Right lobe of liver (tissue), 6 donors: ENCODE measurements around the gene PTH1R. TPM values are rescaled to one million over a fixed set of nuclear protein-coding genes. Genes with fewer than 3 reads are reported as not detected.
A peak's percentile ranks its signal among the peaks of the same experiment; 100 is the strongest.

Source experiments
- ATAC-seq, 4 donors: fragments of 200-7000 bp; cut with Tn5 transposase; one replicate each; pipeline ENCODE4 v1.9.1; 2020; ENCODE audit warnings: mild to moderate bottlenecking in 4 of 4, moderate library complexity in 4 of 4
- DNase-seq, 3 donors: peaks; one replicate each; pipeline ENCODE4 v3.0.0-alpha.2; 2020
- H3K27ac ChIP-seq, 3 donors: fragments of 200-600 bp; one replicate each; pipeline ENCODE4 v1.8.0; 2022
- H3K27me3 ChIP-seq, 2 donors: fragments of 200-600 bp; one replicate each; pipeline ENCODE4 v1.8.0; 2022
- H3K36me3 ChIP-seq, 4 donors: fragments of 200-600 bp; sonication (generic) in 1 of 4; one replicate each; pipeline versions ENCODE4 v1.5.1 to v1.8.0; 2017 to 2022; ENCODE audit warnings: control low read depth in 1 of 4
- H3K4me1 ChIP-seq, 4 donors: fragments of 200-600 bp; sonication (generic) in 1 of 4; one replicate each; pipeline versions ENCODE4 v1.5.1 to v1.8.0; 2017 to 2022; ENCODE audit warnings: control low read depth in 1 of 4
- H3K4me3 ChIP-seq, 3 donors: fragments of 200-600 bp; one replicate each; pipeline ENCODE4 v1.8.0; 2022
- H3K9me3 ChIP-seq, 4 donors: fragments of 200-600 bp; sonication (generic) in 1 of 4; one replicate each; pipeline versions ENCODE4 v1.5.1 to v1.8.0; 2017 to 2022; ENCODE audit warnings: control low read depth in 1 of 4
- POLR2A ChIP-seq: fragments of 450-650 bp; IDR thresholded peaks from one replicate; pipeline ENCODE4 v1.6.1; 2017; ENCODE audit warnings: antibody characterized with exemption, mild to moderate bottlenecking
- WGBS: methylation state at CpG from one replicate; pipeline ENCODE4 v1.1.6; 2018; ENCODE audit warnings: low coverage, low lambda C conversion rate; ENCODE audit not compliant: insufficient coverage; ENCODE audit errors: missing lambda C conversion rate; 5-methylcytosine and 5-hydroxymethylcytosine counted together
- intact Hi-C, 2 donors: fragments of 100-400 bp; cut with DNase I; formaldehyde crosslinking; loops; one replicate each; pipeline versions ENCODE4 v1.11.2 to v1.14.1; 2022
- total RNA-seq, 6 experiments: library from RNA; depleted of rRNA in 2 of 6; stranded (reverse); fragments of >200 nt in 2 of 6; fragmentation: NEBNext Ultra II Directional in 3 of 6; extraction: Animal tissue kit (Norgen Biotek cat#: 25700) in 3 of 6; gene quantifications; one replicate each; pipeline versions ENCODE4 v1.1.0 to v1.2.4, GENCODE V29; 2016 to 2023
- TF ChIP-seq, protein P1 (sequence below), 4 donors: fragments of 200-600 bp in 3 of 4; fragments of 450-650 bp in 1 of 4; IDR thresholded peaks; one replicate each; pipeline versions ENCODE4 v1.5.1 to v1.8.0; 2016 to 2022; ENCODE audit warnings: antibody characterized with exemption in 4 of 4, mild to moderate bottlenecking in 2 of 4
- donor health status: DM: no; HTN: yes; CAD: no.
- donor health status: DM: no; HTN: no; CAD: no.
- donor health status: DM: no; HTN: no; CAD: no.
- donor health status: DM: no; HTN: yes; CAD: no.
- donor health status: DM: no; HTN: yes; CAD: no.

Gene PTH1R
- total RNA-seq, 6 experiments from 2014 or later = 6.1 to 32.5 (median 16.0) TPM

DNA sequence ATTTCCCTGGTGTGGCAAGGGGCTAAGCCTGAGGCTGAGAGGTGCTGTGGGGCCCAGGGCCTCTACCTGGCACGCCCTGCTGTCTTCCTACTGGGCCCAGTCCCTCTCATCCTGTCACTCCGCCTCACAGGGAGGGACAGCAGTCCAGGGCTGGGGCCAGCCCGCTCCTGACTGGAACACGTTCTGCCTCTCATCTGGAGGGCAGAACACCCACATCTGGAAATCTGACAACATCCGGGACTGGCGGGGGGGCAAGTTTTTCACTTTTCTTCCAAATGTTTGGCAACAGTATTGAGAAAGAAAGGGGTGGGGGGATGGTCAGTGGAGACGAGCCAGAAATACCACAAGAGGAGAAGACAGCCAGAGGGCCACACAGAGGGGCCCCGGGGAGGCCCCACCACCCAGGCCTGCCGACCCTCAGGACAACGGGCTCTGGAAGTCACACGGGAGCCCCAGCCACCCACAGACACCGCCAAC, 12.5 kb upstream of the PTH1R start:
- Histone ChIP-seq H3K4me1 (peaks cover 0 to 29% (median 17%) of the 10 kb centered on the region in 4 donors), H3K27me3 (no peaks in the 10 kb centered on the region), H3K27ac (no peak overlapping the region), H3K4me3 (no peak overlapping the region), H3K9me3 (no peaks in the 10 kb centered on the region), H3K36me3 (no peaks in the 10 kb centered on the region)
- peak in 2 of 3 donors; percentile 23 to 45 for DNase-seq
- WGBS = 43% methylated on average over 6 of the region's 12 CpGs
- intact Hi-C loops = no loop called here
- TF ChIP-seq, protein P1, sequence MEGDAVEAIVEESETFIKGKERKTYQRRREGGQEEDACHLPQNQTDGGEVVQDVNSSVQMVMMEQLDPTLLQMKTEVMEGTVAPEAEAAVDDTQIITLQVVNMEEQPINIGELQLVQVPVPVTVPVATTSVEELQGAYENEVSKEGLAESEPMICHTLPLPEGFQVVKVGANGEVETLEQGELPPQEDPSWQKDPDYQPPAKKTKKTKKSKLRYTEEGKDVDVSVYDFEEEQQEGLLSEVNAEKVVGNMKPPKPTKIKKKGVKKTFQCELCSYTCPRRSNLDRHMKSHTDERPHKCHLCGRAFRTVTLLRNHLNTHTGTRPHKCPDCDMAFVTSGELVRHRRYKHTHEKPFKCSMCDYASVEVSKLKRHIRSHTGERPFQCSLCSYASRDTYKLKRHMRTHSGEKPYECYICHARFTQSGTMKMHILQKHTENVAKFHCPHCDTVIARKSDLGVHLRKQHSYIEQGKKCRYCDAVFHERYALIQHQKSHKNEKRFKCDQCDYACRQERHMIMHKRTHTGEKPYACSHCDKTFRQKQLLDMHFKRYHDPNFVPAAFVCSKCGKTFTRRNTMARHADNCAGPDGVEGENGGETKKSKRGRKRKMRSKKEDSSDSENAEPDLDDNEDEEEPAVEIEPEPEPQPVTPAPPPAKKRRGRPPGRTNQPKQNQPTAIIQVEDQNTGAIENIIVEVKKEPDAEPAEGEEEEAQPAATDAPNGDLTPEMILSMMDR (IDR thresholded peaks at IDR 0.05) = no peak
- TF ChIP-seq POLR2A = no peak
- ATAC-seq = no peak

DNA sequence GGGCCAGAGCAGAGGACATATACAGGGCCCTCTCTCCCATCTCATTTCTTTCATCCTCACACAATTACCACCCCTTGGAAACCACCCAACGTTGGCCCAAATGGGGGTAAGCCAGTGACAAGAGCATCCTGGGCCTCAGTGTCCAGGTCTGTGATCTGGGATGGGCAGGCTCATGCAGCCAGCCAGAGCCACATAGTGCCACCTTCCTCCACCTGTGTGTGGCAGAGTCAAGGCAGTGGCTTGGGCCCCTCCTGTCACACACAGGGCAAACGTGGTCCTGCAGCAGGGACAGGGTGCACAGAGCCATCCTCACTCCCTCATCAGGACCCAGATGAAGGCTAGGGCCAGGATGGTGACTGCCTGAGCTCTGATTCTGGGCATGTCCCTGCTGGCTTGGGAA, 12.0 kb upstream of the PTH1R start:
- TF ChIP-seq POLR2A = no peak
- TF ChIP-seq, protein P1 (IDR thresholded peaks at IDR 0.05) = no peak
- Histone ChIP-seq H3K9me3 (no peaks in the 10 kb centered on the region), H3K4me3 (no peak overlapping the region), H3K27me3 (no peaks in the 10 kb centered on the region), H3K36me3 (no peaks in the 10 kb centered on the region), H3K4me1 (peaks cover 0 to 29% (median 17%) of the 10 kb centered on the region in 4 donors), H3K27ac (no peak overlapping the region)
- intact Hi-C loops = no loop called here
- WGBS = no CpG with 5 or more reads among the region's 2 CpGs
- DNase-seq (peak in 1 of 3 donors; percentile 48), ATAC-seq (no peak)

DNA sequence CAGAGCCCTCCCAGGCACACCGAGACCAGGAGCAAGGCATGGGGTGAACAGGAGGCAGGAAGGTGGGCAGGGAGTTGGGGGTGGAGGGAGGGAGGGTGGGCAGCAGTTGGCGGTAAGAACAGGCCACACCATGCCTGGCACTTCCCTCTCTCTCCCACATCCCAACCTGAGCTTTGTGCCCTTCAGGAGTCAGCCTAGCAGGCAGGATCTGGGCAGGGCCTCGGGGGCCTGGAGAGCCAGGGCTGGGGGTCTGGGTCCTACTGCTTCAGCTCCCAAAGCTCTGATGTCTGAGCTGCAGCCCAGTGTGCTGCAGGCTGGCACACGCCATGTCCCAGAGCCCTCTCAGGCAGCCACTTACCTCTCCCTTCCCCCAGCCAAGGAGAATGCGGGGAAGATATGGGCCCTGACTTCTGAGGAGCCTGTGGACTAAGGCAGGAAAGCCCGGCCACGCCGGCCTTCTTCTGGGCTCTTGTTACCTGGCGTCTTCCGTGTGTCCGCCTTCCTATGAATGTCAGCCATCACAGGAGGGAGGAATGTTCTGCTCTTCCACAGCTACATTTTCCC, 11.4 kb upstream of the PTH1R start:
- H3K27ac ChIP-seq = no peak overlapping the region
- no peak overlapping the region for H3K4me3 ChIP-seq
- no peaks in the 10 kb centered on the region for H3K27me3 ChIP-seq
- no peaks in the 10 kb centered on the region for H3K9me3 ChIP-seq
- H3K4me1 ChIP-seq = peaks cover 0 to 29% (median 17%) of the 10 kb centered on the region in 4 donors
- DNase-seq = peak in 1 of 3 donors; percentile 37
- no peak for ATAC-seq
- 87% methylated on average over 3 of the region's 11 CpGs for WGBS
- TF ChIP-seq, protein P1 (IDR thresholded peaks at IDR 0.05) = no peak
- no peak for TF ChIP-seq POLR2A
- H3K36me3 ChIP-seq = no peaks in the 10 kb centered on the region
- intact Hi-C loops = no loop called here

DNA sequence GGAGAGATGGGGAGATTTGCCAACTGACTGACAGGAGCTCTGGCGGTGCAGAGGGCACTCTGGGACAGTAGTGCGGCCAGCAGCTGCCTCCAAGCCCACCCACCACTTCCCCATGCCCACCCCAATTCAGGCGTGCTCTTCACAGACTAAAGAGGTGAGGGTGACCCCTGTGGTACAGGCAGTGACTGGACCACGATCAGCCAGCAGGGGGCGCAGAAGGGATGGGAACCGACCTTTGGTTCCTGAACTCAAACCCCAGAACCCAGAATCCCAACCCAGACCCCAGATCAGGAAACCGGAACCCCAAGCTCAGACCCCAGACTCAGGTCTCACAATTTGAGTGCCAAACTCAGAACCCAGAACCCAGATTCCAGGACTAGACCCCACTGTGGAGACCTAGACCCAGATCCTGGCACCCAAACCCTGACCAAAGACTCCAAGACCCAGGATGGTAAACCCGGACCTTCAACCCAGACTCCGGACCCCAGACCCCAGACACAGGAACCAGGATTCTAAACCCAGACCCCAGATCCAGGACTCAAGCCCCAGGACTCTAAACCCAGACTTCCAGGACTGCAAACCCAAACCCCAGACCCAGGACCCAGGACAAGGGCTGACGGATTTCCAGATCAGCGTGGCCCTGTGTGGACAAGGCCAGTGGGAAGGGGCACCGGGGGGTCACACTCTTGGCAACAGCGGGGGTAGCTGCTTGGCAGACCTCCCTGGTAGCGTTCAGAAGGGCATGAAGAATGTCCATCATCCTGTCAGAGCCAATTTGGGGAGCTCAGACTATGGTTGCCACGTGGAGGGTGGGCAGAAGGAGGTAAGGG, 10.6 kb upstream of the PTH1R start:
- ATAC-seq (peak; percentile 47 to 66 (median 62)), DNase-seq (peak; percentile 84 to 86 (median 85))
- H3K4me3 ChIP-seq = no peak overlapping the region
- no peaks in the 10 kb centered on the region for H3K36me3 ChIP-seq
- WGBS = 22% methylated on average over 4 of the region's 15 CpGs
- H3K27ac ChIP-seq = peak overlapping the region in 2 of 3 donors; percentile 22 to 58
- TF ChIP-seq POLR2A = no peak
- TF ChIP-seq, protein P1 (IDR thresholded peaks at IDR 0.05) = peak; percentile 77 to 86 (median 80)
- intact Hi-C loops = no loop called here
- H3K27me3 ChIP-seq = no peaks in the 10 kb centered on the region
- peaks cover 0 to 29% (median 17%) of the 10 kb centered on the region in 4 donors for H3K4me1 ChIP-seq
- H3K9me3 ChIP-seq = no peaks in the 10 kb centered on the region
